Vagina (tissue), 2 donors: ENCODE measurements around the gene CASP5.

Experiments
- POLR2A ChIP-seq, 2 donors: fragments of 450-650 bp; IDR thresholded peaks; one replicate each; pipeline ENCODE4 v1.6.1; 2017; ENCODE audit warnings: antibody characterized with exemption in 2 of 2, mild to moderate bottlenecking in 2 of 2, moderate library complexity in 2 of 2
- TF ChIP-seq, protein P1 (sequence below), 3 experiments: fragments of 450-650 bp in 2 of 3; fragments of 200-600 bp in 1 of 3; sonication (generic) in 1 of 3; IDR thresholded peaks; one replicate each; pipeline ENCODE4 v1.5.1; 2017 to 2019; ENCODE audit warnings: antibody characterized with exemption in 3 of 3, mild to moderate bottlenecking in 2 of 3, moderate library complexity in 2 of 3

DNA sequence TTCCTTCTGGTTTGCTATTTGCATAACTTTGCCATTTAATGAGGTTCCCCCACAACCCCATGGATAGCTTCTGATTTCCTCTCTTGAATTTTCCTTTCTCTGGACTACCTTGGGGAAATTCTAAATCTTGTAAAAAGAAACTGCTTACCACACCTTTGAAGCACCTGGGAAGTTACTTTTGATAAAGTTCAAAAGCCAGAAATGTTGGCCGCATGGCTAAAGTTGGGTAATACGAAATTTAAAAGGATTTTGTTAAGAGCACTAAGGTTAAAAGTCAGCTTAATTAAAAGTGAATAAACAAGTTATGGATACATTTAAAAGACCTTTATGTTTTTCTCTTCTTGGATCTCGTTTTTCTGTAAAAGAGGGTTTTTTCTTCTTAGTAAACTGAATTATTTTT lies 60.1 kb downstream of the CASP5 start:
- TF ChIP-seq, protein P1, sequence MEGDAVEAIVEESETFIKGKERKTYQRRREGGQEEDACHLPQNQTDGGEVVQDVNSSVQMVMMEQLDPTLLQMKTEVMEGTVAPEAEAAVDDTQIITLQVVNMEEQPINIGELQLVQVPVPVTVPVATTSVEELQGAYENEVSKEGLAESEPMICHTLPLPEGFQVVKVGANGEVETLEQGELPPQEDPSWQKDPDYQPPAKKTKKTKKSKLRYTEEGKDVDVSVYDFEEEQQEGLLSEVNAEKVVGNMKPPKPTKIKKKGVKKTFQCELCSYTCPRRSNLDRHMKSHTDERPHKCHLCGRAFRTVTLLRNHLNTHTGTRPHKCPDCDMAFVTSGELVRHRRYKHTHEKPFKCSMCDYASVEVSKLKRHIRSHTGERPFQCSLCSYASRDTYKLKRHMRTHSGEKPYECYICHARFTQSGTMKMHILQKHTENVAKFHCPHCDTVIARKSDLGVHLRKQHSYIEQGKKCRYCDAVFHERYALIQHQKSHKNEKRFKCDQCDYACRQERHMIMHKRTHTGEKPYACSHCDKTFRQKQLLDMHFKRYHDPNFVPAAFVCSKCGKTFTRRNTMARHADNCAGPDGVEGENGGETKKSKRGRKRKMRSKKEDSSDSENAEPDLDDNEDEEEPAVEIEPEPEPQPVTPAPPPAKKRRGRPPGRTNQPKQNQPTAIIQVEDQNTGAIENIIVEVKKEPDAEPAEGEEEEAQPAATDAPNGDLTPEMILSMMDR (IDR thresholded peaks at IDR 0.05), result no peak
- no peak for TF ChIP-seq POLR2A (IDR thresholded peaks at IDR 0.05)
